NCI-H146 treated with DMSO at 0.1 percent for 48 hours (cell line): ENCODE measurements around the gene OLFM1.
"Not testable (repeated sequence)": the region's sequence is repeated elsewhere in the genome, so short reads cannot be mapped to it uniquely, and the experiment has no call there.

ENCODE experiments used
- DNase-seq: peaks from one replicate; lab custom pipeline; 2025; ENCODE audit not compliant: unreplicated experiment; lab: John Stamatoyannopoulos, UW

The OLFM1 gene

DNA sequence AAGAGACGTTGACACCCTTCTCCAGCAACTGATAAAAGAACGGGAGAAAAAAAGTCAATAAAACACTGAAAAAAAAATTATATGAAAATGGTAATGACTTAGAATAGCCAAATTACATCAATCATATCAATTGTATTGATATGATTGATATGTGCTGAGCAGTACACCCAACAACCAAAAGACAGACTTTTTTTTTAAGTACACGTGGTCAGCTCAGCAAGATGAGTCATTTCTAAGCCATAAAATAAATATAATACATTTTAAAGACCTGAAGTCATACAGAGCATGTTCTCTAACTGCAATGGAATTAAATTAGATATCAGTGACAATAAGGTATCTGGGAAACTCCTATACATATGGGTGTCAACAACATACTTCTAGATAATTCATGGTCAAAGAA, 30.9 kb upstream of the OLFM1 start:
- no peak for DNase-seq

DNA sequence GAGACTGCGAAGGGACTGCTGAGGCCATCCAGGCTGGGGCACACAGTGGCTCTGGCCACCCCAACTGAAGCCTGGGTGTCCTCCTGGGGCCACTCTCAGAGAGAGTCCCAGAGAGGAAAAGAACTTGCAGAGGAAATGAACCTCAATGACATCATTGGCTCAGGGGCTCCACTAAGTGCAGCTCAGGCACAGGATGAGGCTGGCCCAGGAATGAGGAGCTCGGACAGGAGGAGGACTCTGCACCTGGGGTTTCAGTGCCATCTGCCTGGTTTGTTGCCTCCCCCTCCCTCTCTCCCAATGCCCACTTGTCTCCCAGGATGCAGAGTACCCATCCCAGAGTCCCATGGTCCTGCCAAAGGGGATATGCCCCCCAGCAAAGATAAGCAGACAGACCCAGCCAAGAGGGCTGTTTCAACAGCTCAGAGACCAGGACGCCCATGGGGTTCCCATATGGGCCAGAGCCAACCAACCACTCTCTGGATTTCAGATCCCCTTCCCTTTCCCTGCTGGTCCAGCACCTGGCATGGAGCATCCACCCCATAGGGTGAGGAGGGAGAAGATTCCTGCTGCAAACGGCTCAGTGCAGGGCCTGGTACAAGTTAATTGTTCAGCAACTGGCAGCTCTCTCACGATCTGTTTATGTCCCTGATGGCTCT, 26.9 kb upstream of the OLFM1 start:
- DNase-seq = no peak

DNA sequence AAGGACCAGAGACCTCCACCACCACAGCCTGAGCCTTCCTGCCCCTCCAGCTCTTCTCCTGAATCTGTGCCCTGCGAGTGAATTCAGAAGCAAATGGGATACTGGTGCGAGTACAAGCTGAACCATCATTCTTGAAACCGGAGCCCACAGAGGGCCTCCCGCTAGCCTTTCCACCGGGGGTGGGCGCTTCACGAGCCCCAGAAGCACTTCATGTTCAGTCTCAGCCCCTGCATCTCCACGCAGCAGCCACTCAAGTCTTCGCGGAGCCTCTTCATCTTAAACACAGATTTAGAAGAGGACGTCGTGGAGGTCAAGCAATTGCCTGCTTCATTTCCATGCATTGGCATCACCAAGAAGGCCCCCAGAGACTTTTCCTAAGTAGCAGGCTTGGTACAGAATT, 26.0 kb upstream of the OLFM1 start:
- no peak for DNase-seq

DNA sequence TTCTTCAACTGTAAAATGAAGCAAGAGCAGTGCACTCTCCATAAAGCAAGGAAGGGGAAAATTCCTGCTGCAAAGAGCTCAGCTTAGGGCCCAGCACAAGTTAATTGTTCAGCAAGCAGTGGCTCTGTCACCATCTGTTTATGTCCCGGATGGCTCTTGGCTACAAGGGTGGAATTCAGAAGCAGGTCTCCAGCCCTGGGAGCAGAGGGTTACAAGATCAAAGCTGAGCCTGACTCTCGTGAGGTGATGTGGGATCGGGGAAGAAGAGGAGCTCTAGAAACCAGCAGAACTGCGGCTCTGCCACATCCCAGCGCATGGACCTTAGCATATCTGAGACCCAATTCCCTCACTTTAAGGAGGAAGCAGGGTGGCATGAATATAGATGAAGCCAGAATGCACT, 25.2 kb upstream of the OLFM1 start:
- DNase-seq = no peak

DNA sequence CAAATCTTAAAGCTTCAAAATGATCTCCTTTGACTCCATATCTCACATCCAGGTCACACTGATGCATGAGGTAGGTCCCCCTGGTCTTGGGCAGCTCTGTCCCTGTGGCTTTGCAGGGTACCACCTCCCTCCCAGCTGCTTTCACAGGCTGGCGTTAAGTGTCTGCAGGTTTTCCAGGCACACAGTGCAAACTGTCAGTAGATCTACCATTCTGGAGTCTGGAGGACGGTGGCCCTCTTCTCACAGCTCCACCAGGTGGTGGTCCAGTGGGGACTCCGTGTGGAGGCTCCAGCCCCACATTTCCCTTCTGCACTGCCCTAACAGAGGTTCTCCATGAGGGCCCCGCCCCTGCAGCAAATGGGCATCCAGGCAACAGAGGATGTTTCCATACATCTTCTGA, 24.0 kb upstream of the OLFM1 start:
- not testable (repeated sequence) for DNase-seq

DNA sequence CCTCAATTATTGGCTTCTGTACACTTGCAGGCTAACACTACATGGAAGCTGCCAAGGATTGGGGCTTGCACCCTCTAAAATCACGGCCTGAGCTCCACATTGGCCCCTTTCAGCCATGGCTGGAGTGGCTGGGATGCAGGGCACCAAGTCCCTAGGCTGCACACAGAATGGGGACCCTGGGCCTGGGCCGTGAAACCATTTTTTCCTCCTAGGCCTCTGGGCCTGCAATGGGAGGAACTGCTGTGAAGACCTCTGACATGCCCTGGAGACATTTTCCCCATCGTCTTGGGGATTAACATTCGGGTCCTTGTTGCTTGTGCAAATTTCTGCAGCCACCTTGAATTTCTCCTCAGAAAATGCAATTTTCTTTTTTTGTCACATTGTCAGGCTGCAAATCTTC, 23.6 kb upstream of the OLFM1 start:
- DNase-seq = not testable (repeated sequence)

DNA sequence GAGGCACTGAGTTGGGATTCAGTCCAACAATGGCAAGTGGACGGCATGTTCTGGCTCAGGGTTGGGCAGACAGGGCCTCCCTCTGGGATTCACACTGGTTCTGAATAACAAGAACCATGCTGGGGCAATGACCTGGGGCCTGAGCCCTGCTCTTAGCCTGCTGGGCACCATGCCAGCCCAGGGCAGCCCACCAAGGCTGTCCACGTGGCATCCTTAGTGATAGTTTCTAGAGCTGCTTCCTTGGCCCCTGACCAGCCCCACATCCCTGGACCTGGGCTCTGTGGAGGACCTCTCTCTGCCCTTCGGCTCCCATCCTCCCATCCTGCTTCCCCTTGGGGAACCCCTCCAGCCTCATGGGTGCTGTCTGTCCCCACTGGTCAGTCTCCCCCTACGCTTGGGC, 22.3 kb upstream of the OLFM1 start:
- no peak for DNase-seq

DNA sequence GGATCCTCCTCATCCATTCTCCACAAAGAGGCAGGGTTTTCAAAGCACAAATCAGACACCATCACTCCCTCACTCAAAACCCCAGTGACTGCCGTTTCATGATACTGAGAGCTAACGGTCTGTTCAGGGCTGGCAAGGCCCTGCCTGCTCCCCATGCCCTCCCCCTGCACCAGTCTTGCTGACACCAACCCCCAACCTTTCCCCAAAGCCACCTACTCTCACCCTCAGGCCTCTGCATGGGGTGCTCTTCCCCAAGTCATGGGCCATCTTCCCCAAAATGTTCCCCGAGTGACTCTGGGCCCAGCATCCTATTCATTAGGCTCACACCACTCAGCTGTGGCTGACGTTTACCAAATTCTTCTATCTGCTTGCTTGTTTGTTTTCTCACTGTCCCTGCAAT, 21.7 kb upstream of the OLFM1 start:
- DNase-seq = no peak

DNA sequence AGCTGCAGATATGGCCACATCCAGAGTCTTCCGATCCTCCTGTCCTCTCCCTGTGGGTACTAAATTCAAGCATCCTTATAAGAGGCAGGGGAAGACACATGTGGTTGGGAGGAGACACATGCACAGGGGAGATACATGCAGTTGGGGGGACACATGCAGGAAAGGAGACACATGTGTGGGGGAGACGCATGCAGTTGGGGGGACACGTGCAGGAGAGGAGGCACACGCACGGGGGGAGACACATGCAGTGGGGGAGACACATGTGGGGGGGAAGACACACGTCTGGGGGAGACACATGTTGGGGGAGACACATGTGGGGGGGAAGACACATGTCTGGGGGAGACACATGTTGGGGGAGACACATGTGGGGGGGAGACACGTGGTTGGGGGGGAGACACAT, 21.2 kb upstream of the OLFM1 start:
- no peak for DNase-seq

DNA sequence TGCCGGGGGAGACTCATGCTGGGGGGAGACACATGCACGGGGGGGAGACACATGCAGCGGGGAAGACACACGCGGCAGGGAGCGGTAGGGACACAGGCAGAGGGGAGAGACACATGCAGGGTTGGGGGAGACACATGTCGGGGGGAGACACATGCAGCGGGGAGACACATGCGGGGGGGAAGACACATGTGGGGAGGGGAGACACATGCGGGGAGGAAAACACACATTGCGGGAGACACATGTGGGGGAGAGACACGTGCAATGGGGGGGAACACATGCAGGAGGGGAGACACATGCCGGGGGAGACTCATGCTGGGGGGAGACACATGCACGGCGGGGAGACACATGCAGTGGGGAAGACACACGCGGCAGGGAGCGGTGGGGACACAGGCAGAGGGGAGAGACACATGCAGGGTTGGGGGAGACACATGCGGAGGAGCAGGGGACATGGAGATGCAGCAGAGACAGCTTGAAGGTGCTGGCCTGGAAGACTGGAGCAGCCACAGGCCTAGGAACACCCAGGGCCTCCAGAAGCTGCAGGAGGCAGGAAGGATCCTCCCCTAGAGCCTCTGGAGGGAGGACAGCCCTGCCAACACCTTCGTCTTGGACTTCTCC, 20.3 kb upstream of the OLFM1 start:
- no peak for DNase-seq

DNA sequence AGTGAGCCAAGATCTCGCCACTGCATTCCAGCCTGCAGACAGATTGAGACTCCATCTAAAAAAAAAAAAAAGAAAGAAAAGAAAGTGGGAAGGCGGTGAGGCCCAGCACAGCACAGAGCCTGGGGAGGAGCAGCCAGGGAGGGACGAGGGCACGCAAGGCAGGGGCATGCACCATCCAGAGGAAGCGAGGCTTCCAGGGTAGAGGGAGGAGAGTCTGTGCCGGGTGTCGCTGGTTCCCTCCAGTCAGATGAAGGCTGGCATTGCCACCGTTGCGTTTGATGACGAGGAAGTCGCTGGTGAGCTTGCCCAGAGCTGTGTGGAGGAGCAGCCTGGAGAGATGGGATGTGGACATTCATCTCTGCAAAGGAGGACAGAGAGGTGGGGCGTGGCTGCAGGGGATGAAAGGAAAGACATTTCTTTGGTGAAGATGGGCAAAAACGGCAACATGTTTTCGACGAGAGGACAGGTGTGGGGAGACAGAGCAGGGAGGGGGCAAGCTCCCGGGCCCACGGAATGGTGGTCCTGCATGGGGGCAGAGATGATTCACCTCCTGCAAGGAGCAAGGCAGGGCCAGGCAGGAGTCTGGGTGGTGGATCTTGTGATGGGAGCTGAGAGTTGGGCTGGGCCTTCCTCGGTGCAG, 18.6 kb upstream of the OLFM1 start:
- DNase-seq = no peak

DNA sequence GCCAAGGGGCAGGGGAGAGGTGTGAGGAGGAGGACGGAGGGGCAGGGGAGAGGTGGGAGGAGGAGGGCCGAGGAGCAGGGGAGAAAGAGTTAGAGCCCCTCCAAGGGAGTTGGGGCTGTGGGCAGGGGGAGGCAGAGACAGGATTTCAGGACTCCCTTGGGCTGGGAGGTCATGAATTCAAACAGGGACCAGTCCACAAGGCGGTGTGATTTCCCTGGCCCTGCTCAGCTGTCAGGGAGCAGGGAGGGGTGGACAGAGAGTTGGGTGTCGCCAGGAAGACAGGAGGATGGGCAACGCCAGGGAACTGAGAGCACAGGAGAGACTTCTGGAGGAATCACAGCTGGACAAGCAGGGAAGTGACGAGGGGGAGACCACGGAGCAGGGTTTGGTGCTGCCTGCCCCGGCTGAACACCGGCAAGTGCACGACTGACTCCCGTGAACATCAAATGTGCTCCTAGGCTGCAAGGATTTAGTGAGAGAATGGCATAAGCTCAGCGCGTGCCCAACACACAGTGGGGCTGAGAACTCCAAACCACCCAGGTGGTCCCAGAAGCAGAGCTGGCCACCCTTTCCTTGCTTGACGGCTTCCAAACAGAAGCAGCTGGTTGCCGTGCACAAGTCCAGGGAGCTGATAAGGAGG, 17.8 kb upstream of the OLFM1 start:
- no peak for DNase-seq

DNA sequence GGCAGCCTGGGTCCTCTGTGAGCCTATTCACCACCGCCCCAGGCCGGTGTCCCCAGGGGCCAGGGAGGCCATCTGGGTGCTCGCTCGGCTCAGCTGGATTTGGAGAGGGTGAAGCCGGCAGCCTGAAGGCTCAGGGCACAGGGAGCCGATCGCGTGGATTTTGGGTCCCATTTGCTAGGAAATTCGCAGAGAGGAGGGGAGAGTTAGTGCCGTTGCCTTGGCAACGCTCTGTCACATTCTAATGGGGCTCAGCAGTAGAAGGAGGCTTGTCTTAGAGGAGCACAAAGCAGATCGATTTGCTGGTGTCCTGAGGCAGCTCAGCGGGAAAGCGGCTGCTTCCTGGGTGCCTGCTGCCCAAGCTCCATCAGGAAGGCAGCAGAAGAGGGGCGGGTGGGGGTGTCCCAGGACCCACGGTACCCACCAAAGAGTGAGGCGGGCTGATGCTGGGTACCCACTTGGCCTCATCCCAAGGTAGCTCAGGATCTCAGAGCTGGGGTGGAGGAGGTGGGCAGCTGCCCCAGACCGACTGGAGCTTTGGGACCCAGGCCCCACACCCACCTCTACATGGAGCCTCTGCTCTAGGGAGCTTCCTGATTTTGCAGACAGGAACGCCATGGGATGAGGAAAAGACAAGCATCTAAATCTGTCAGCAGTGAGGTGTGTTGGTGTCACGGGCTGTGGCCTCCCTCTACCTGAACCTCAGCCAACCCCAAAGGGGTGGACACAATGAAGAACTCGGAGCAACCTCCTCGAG, 17.1 kb upstream of the OLFM1 start:
- no peak for DNase-seq

DNA sequence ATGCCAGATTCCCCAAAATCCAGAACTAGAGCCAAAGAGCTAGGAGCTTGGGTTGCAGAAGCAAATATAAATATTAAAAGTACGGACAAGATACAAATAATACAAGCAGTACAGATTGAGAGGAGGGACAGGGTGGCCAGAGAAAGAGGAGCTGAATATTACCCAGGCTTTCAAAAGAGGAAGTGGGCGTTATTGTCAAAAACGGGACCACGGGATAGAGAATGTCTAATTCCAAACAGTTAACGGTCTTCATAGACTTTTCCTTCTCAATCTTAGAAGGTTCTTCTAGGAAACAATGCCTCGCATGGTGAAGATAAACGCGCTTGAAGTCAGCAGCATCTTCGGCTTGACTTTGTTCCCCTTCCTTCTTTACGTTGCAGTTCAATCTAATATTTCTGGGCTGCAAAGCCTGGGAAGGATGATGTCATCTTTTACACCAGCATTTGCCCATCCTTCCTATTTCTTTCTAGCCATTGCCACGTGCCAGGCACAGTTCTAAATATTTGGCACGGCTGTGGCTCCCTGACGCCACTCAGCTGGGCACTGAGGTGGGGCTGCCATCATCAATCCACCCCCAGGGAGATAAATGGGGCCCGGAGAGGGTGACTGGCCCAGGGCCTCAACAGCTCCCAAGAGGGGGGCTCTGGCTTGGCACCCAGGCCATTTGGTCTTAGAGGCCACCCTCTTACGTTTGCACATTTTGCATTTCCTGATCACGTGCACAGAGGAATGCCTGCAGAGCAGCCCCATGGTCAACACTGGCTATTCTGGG, 16.3 kb upstream of the OLFM1 start:
- no peak for DNase-seq

DNA sequence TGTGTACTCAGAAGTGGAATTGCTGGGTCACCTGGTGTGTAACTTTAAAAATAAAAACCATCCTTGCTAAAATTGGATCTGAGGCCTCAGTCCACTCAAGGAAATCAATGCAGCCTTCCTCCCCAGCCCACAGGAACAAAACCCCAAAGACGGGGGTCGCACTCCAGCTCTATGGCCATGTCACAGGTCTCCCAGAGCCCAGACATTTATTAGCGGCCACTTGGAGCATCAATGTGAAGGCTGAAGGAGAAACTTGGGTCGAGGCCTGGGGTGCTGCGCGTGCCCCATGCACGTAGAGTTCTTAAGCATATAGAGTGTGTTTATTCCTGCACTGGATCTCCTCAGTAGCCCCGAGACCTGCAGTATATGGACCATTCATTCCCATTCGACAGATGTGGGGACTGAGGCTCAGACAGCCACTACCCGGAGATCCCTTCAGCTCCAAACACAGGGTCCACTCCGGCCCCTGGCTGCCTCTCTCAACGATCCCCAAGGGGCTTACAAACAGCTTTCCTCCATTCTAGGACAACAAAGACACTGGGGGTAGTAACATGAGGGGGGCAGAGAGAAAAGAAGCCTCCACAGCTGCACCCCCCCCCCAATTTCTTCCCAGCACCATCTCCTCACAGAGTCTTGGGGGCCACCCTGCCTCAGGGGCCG, 14.3 kb upstream of the OLFM1 start:
- no peak for DNase-seq

DNA sequence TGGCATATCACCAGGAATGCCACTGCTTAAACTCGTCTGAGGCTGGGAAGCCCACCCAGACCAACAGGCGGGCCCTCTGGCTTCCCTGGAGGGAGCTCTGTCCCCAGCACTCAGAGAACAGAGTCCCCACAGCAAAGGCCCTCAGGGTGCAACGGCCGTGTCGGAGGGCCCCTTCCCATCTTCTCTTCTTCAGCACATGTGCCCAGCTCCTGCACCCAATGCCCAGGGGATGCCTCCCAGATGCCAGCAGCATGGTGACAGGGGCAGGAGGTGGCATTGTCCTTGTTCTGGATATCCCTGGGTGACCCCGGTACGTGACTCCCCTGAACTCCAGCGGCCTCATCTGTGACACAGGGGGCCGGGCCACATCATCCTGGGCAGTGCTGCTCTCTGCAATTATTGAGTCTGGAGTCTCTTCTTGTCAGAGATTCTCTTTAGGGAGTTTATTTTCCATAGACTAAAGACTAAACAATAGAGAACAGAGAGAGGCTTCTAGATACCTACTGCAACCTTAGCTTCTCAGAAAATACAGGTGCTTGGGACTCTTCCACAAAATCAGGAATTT, 13.6 kb upstream of the OLFM1 start:
- no peak for DNase-seq

DNA sequence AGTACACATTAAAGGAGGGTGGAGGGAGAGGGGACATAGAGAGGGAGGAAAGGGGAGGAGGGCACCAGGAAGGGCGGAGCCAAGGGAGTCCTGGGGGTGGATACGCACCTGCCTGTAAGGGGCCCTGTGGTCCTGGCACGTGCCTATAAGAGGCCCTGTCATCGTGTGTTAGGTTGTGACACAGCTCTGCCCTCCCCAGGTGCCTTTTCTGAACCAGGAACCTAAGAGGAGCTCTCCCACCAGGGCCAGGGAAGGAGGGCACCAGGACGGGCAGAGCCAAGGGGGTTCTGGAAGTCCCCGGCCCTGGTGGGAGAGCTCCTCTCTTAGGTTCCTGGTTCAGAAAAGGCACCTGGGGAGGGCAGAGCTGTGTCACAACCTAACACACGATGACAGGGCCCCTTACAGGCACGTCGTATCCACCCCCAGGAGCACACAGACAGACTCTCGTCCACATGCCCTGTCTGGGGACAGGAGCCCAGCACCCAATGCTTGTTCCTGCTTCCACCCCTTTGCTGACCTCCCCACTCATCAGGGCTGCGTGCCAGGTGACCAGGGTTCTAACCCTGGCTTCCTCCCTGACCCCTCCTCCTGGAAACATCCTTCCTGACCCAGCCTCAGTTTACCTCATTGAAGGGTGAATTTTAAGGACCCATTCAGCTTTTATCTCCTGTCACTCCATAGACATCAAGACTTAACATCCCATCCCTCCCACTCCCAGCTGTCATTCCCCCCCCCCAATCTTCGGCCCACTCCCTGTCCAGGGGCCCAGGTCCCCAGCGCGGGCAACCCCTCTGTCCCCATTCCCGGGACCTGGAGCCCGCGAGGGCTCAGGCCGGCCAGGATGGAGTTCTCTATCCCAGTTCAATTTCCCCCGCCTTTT, 12.9 kb upstream of the OLFM1 start:
- DNase-seq = no peak

DNA sequence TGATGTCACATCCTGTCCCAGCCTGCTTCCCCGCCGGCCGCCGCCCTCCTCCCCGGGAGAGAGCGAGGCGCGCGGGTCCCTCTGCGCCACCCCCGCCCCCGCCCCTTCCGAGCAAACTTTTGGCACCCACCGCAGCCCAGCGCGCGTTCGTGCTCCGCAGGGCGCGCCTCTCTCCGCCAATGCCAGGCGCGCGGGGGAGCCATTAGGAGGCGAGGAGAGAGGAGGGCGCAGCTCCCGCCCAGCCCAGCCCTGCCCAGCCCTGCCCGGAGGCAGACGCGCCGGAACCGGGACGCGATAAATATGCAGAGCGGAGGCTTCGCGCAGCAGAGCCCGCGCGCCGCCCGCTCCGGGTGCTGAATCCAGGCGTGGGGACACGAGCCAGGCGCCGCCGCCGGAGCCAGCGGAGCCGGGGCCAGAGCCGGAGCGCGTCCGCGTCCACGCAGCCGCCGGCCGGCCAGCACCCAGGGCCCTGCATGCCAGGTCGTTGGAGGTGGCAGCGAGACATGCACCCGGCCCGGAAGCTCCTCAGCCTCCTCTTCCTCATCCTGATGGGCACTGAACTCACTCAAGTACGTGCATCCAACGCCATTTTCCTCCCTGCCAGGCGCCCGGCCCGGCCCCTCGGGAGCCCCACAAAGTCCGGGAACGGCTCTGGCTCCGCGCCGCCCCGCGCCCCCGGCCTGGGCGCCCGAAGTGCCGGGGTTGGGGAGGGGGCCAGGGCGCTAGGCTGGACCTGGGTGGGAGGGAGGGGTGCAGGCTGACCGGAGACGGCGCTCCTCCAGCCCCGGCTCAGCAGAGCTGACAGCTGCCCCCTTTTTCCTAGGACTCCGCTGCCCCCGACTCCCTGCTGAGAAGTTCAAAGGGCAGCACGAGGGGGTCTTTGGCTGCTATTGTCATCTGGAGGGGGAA, 12.0 kb upstream of the OLFM1 start:
- no peak for DNase-seq
